Thyroid gland (tissue), 4 donors: Measurements from ENCODE around the gene CFAP58.

Experiments used
- POLR2A ChIP-seq, 2 donors: fragments of 450-650 bp; IDR thresholded peaks; one replicate each; pipeline ENCODE4 v1.6.1; 2017; ENCODE audit warnings: antibody characterized with exemption in 2 of 2, mild to moderate bottlenecking in 2 of 2, moderate library complexity in 1 of 2
- TF ChIP-seq, protein P1 (sequence below), 6 experiments: fragments of 200-600 bp in 3 of 6; fragments of 450-650 bp in 3 of 6; sonication (generic) in 3 of 6; IDR thresholded peaks; one replicate each; pipeline ENCODE4 v1.5.1; 2016 to 2019; ENCODE audit warnings: antibody characterized with exemption in 6 of 6, mild to moderate bottlenecking in 2 of 6, inconsistent platforms in 1 of 6, moderate library complexity in 1 of 6

DNA sequence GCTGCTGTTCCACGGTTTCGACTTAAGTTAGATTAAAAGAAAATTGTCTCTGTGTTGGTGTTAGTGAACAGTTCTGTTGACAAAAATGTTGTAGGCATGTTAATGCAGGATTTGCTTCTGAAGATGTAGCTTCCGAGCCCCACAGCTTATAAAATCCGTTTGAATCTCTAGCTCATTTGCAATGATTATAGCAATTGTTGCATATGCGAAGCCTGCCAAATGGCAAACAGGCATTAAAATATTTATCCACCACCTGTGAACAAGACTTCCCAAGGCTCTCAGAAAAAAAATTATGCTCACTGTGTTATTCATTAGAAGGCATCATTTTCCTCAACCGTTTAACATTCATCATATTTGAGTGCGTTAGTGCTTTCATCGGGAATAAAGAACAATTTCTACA, 14.3 kb downstream of the CFAP58 start:
- TF ChIP-seq, protein P1, sequence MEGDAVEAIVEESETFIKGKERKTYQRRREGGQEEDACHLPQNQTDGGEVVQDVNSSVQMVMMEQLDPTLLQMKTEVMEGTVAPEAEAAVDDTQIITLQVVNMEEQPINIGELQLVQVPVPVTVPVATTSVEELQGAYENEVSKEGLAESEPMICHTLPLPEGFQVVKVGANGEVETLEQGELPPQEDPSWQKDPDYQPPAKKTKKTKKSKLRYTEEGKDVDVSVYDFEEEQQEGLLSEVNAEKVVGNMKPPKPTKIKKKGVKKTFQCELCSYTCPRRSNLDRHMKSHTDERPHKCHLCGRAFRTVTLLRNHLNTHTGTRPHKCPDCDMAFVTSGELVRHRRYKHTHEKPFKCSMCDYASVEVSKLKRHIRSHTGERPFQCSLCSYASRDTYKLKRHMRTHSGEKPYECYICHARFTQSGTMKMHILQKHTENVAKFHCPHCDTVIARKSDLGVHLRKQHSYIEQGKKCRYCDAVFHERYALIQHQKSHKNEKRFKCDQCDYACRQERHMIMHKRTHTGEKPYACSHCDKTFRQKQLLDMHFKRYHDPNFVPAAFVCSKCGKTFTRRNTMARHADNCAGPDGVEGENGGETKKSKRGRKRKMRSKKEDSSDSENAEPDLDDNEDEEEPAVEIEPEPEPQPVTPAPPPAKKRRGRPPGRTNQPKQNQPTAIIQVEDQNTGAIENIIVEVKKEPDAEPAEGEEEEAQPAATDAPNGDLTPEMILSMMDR (IDR thresholded peaks at IDR 0.05) = no peak
- TF ChIP-seq POLR2A (IDR thresholded peaks at IDR 0.05) = no peak
